Measurements from ENCODE around the gene FOXN1.

DNA sequence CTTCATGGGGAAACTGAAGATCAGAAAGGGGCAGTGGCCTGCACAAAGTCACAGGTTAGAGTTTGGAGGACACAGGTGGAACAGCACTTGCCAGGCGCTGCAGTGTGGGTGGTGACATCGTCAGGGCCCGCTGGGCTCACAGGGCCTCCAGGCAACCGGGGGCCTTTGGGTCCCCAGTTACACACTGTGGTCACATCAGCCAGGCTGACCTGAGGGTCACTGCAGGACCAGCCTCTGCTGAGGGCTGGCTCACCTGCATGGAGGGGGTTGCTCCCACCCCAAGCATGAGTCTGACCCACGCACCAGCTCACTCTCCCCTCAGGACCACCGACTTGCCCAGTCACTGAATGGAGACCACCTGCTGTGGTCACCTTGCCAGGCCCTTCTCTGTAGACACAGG, 17.0 kb downstream of the FOXN1 start:
- TF ChIP-seq, protein P1, sequence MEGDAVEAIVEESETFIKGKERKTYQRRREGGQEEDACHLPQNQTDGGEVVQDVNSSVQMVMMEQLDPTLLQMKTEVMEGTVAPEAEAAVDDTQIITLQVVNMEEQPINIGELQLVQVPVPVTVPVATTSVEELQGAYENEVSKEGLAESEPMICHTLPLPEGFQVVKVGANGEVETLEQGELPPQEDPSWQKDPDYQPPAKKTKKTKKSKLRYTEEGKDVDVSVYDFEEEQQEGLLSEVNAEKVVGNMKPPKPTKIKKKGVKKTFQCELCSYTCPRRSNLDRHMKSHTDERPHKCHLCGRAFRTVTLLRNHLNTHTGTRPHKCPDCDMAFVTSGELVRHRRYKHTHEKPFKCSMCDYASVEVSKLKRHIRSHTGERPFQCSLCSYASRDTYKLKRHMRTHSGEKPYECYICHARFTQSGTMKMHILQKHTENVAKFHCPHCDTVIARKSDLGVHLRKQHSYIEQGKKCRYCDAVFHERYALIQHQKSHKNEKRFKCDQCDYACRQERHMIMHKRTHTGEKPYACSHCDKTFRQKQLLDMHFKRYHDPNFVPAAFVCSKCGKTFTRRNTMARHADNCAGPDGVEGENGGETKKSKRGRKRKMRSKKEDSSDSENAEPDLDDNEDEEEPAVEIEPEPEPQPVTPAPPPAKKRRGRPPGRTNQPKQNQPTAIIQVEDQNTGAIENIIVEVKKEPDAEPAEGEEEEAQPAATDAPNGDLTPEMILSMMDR (conservative IDR thresholded peaks at IDR 0.05; ENCODE audit: low read length), result no peak
- no peak for TF ChIP-seq EZH2phosphoT487 (IDR thresholded peaks at IDR 0.05; ENCODE audit: borderline replicate concordance)

Measured in Loucy (cell line).